GM12892 (cell line): ENCODE results near the gene ZBTB9.

ENCODE experiments used
- POLR2A ChIP-seq: IDR thresholded peaks from 2 replicates; pipeline ENCODE4 v1.6.1; 2011; ENCODE audit warnings: low read depth, low read length, control low read depth
- POLR2AphosphoS5 ChIP-seq: IDR thresholded peaks from 2 replicates; pipeline ENCODE4 v1.6.1; 2011; ENCODE audit warnings: low read depth, low read length, control low read depth

DNA sequence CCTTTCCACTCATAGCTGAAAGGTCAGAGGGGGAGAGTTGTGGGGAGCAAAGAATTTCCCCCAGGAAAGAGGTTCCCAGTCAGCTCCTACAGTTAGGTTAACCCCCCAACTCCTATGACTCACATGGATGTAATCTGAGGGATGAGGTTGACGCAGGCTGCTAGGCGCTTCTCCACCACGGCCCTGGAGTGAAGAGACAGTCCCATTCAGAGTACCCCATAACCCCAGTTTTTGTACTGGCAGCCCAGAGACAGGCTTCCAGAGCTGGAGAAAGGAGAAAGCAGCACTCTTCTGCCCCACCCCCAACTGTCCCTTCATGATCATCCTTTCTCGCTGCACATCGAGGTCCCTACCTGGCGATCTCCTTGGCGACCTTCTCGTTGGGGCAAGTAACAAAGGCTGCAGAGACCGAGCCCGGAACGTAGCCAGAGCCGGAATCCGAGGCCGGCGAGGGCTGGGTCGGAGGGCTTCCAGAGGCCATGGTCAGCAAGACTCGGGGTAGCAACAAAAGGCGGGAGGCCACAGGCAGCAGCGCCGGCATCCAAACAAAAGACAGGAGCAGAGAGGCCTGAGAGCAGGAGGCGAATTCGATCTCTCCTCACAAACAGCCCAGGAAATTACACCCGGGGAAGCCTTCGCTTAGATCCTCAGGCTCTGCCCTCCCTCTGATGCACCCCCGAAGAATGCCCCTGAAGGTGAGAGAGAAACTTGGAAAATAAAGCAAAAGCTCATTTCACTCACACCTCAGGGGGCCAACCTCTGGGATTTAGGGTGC is 37.1 kb upstream of the ZBTB9 start:
- no peak for TF ChIP-seq POLR2A
- TF ChIP-seq POLR2AphosphoS5: no peak
